H1 (cell line): ENCODE measurements around the gene GSAP. TPM values are rescaled to one million over a fixed set of nuclear protein-coding genes. Genes with fewer than 3 reads are reported as not detected.

Source experiments
- CTCF ChIA-PET: fragments of 300-600 bp; sonication (Branson Sonifier 250); formaldehyde crosslinking; loops from one replicate; lab custom pipeline; 2021; ENCODE audit not compliant: partially characterized antibody; lab: Charles Lee
- POLR2A ChIA-PET: fragments of 300-600 bp; sonication (Branson Sonifier 250); formaldehyde crosslinking; loops from one replicate; lab custom pipeline; 2021; ENCODE audit warnings: inconsistent platforms; ENCODE audit not compliant: partially characterized antibody; lab: Charles Lee
- DNase-seq, 2 experiments: peaks; one replicate each; pipeline versions ENCODE4 v3.0.0 to v3.0.0-alpha.2; 2010 to 2022; ENCODE audit warnings: low spot score in 2 of 2, low read depth in 1 of 2, mixed read lengths in 1 of 2
- FAIRE-seq: peaks from 2 replicates; lab custom pipeline; 2011; peaks lifted over from hg19 to GRCh38; lab: Jason Lieb, UNC
- H2AFZ ChIP-seq: 2 replicates; pipeline ENCODE4 v1.8.1; 2012; ENCODE audit warnings: low read length, inconsistent platforms
- H2AK5ac ChIP-seq: 2 replicates; pipeline ENCODE4 v1.6.1; 2013; ENCODE audit warnings: low read depth, low read length
- H2BK120ac ChIP-seq: replicated peaks from 2 replicates; pipeline ENCODE3; 2013; ENCODE audit warnings: low read depth, low read length, inconsistent platforms
- H2BK12ac ChIP-seq: 2 replicates; pipeline ENCODE4 v1.6.1; 2013; ENCODE audit warnings: low read depth, low read length
- H2BK15ac ChIP-seq: 2 replicates; pipeline ENCODE4 v1.6.1; 2013; ENCODE audit warnings: low read length
- H2BK20ac ChIP-seq: 2 replicates; pipeline ENCODE4 v1.6.1; 2013; ENCODE audit warnings: low read length
- H2BK5ac ChIP-seq: 2 replicates; pipeline ENCODE4 v1.6.1; 2013; ENCODE audit warnings: low read depth, low read length
- H3K14ac ChIP-seq: 2 replicates; pipeline ENCODE4 v1.6.1; 2013; ENCODE audit warnings: inconsistent platforms; ENCODE audit not compliant: insufficient read length
- H3K18ac ChIP-seq: 2 replicates; pipeline ENCODE4 v1.6.1; 2013; ENCODE audit warnings: low read length; ENCODE audit errors: extremely low read depth
- H3K23ac ChIP-seq: 2 replicates; pipeline ENCODE4 v1.6.1; 2013; ENCODE audit warnings: inconsistent platforms; ENCODE audit not compliant: insufficient read length
- H3K23me2 ChIP-seq: 2 replicates; pipeline ENCODE4 v1.6.1; 2013; ENCODE audit warnings: low read depth, low read length
- H3K27ac ChIP-seq: 2 replicates; pipeline ENCODE4 v1.6.1; 2011; ENCODE audit warnings: low read depth, low read length, inconsistent platforms
- H3K27me3 ChIP-seq, 4 experiments: replicated peaks in 1 of 4; 1 replicate in 1 of 4; 2 replicates in 3 of 4; pipeline versions ENCODE4 v1.6.1 to v1.8.1; 2011 to 2013; ENCODE audit warnings: low read length in 3 of 4, mild to moderate bottlenecking in 3 of 4, inconsistent platforms in 2 of 4, mixed read lengths in 2 of 4, moderate library complexity in 1 of 4; ENCODE audit not compliant: control insufficient read depth in 3 of 4, insufficient read depth in 3 of 4; ENCODE audit errors: extremely low read depth in 1 of 4
- H3K36me3 ChIP-seq, 4 experiments: 2 replicates each; pipeline versions ENCODE4 v1.6.1 to v1.8.1; 2011 to 2013; ENCODE audit warnings: mild to moderate bottlenecking in 4 of 4, low read length in 3 of 4, moderate library complexity in 2 of 4, control low read depth in 1 of 4, inconsistent platforms in 1 of 4; ENCODE audit not compliant: insufficient read depth in 4 of 4, control insufficient read depth in 2 of 4
- H3K4ac ChIP-seq: replicated peaks from 2 replicates; pipeline ENCODE3; 2013; ENCODE audit warnings: low read length, low read depth, mixed read lengths, inconsistent platforms; ENCODE audit not compliant: insufficient read length
- H3K4me1 ChIP-seq, 4 experiments: replicated peaks in 1 of 4; 1 replicate in 1 of 4; 2 replicates in 3 of 4; pipeline versions ENCODE4 v1.6.1 to v1.8.1; 2011 to 2013; ENCODE audit warnings: low read length in 3 of 4, inconsistent platforms in 2 of 4, mixed read lengths in 1 of 4; ENCODE audit not compliant: insufficient read depth in 4 of 4, control insufficient read depth in 3 of 4
- H3K4me2 ChIP-seq, 2 experiments: 2 replicates each; pipeline versions ENCODE4 v1.6.1 to v1.8.1; 2011 to 2013; ENCODE audit warnings: low read depth in 2 of 2, low read length in 2 of 2, control low read depth in 1 of 2, inconsistent platforms in 1 of 2, mild to moderate bottlenecking in 1 of 2; ENCODE audit not compliant: insufficient read depth in 1 of 2
- H3K4me3 ChIP-seq, 4 experiments: fragments of 200-600, 300-600 bp in 1 of 4; sonication (generic), shearing (Covaris generic), sonication (Bioruptor Twin) in 1 of 4; 2 replicates each; pipeline versions ENCODE4 v1.5.1 to v1.8.1; 2011 to 2016; ENCODE audit warnings: low read length in 4 of 4, low read depth in 3 of 4, control low read depth in 2 of 4, inconsistent platforms in 2 of 4, mild to moderate bottlenecking in 2 of 4, mixed read lengths in 1 of 4, moderate library complexity in 1 of 4; ENCODE audit not compliant: insufficient read depth in 2 of 4; ENCODE audit errors: extremely low read depth in 1 of 4
- H3K56ac ChIP-seq: replicated peaks from 2 replicates; pipeline ENCODE3; 2013; ENCODE audit warnings: low read depth, mild to moderate bottlenecking, mixed read lengths, low read length, inconsistent platforms; ENCODE audit not compliant: insufficient read length
- H3K79me1 ChIP-seq: 2 replicates; pipeline ENCODE4 v1.6.1; 2013; ENCODE audit warnings: low read depth, low read length, control low read depth
- H3K79me2 ChIP-seq, 2 experiments: 2 replicates each; pipeline versions ENCODE4 v1.6.1 to v1.8.1; 2012 to 2013; ENCODE audit warnings: low read length in 2 of 2, mild to moderate bottlenecking in 2 of 2, inconsistent platforms in 1 of 2; ENCODE audit not compliant: insufficient read depth in 2 of 2, control insufficient read depth in 1 of 2
- H3K9ac ChIP-seq, 4 experiments: replicated peaks in 1 of 4; 1 replicate in 1 of 4; 2 replicates in 3 of 4; pipeline versions ENCODE4 v1.6.1 to v1.8.1; 2011 to 2013; ENCODE audit warnings: low read depth in 3 of 4, low read length in 3 of 4, control low read depth in 2 of 4, mild to moderate bottlenecking in 2 of 4, moderate library complexity in 2 of 4, inconsistent platforms in 1 of 4; ENCODE audit errors: extremely low read depth in 1 of 4
- H3K9me3 ChIP-seq, 2 experiments: 2 replicates each; pipeline versions ENCODE4 v1.6.1 to v1.8.1; 2012 to 2013; ENCODE audit warnings: mild to moderate bottlenecking in 2 of 2, moderate library complexity in 2 of 2, control low read depth in 1 of 2, inconsistent platforms in 1 of 2, low read depth in 1 of 2, low read length in 1 of 2, mixed read lengths in 1 of 2; ENCODE audit not compliant: insufficient read depth in 2 of 2
- H4K20me1 ChIP-seq, 2 experiments: replicated peaks in 1 of 2; 2 replicates each; pipeline versions ENCODE3 to v1.8.1; 2011 to 2013; ENCODE audit warnings: inconsistent platforms in 2 of 2, low read length in 2 of 2, mild to moderate bottlenecking in 1 of 2; ENCODE audit not compliant: insufficient read depth in 2 of 2, control insufficient read depth in 1 of 2
- H4K5ac ChIP-seq: 2 replicates; pipeline ENCODE4 v1.6.1; 2013; ENCODE audit warnings: low read length, low read depth, mixed read lengths, inconsistent platforms; ENCODE audit not compliant: insufficient read length
- H4K8ac ChIP-seq: 2 replicates; pipeline ENCODE4 v1.8.0; 2013; ENCODE audit warnings: mild to moderate bottlenecking, moderate library complexity, low read length, inconsistent platforms; ENCODE audit not compliant: insufficient read depth; ENCODE audit errors: extremely low read depth
- H4K91ac ChIP-seq: replicated peaks from 2 replicates; pipeline ENCODE3; 2013; ENCODE audit warnings: low read length, mixed read lengths, inconsistent platforms; ENCODE audit not compliant: insufficient read length
- CTBP2 ChIP-seq: IDR thresholded peaks from 2 replicates; pipeline ENCODE4 v1.7.0; 2011; ENCODE audit warnings: borderline replicate concordance, mild to moderate bottlenecking, moderate library complexity, mixed read lengths, low read length; ENCODE audit not compliant: insufficient read depth, insufficient read length
- FOSL1 ChIP-seq: IDR thresholded peaks from 2 replicates; pipeline ENCODE4 v1.6.1; 2011; ENCODE audit warnings: mild to moderate bottlenecking, low read depth, low read length, moderate library complexity; ENCODE audit not compliant: insufficient read depth
- RFX5 ChIP-seq: IDR thresholded peaks from 2 replicates; pipeline ENCODE4 v1.6.1; 2011; ENCODE audit warnings: low read depth, low read length, improper control_type of control experiment, borderline replicate concordance
- WGBS, 2 experiments: shearing (Covaris generic) in 1 of 2; methylation state at CpG; one replicate each; pipeline versions ENCODE4 v1.1.6 to v1.1.7; 2013 to 2015; ENCODE audit warnings: low lambda C conversion rate in 2 of 2, mixed read lengths in 2 of 2, inconsistent platforms in 1 of 2, low coverage in 1 of 2, missing lambda C conversion rate in 1 of 2; ENCODE audit not compliant: insufficient replicate concordance in 2 of 2, insufficient coverage in 1 of 2, insufficient read length in 1 of 2; ENCODE audit errors: extremely low coverage in 1 of 2, missing lambda C conversion rate in 1 of 2; 5-methylcytosine and 5-hydroxymethylcytosine counted together
- polyA plus RNA-seq, 7 experiments: library from polyadenylated mRNA; depleted of rRNA in 3 of 7; stranded (reverse) in 5 of 7; unstranded in 2 of 7; fragments of >200 nt in 5 of 7; fragments of 200-250 nt in 2 of 7; gene quantifications; 1 replicate in 5 of 7; 2 replicates in 1 of 7; 4 replicates in 1 of 7; pipeline versions ENCODE4 v1.2.1 to v1.2.3, GENCODE V29; 2011 to 2013; ENCODE audit warnings: missing spikeins in 2 of 7, mixed read lengths in 2 of 7
- total RNA-seq: library from RNA; stranded (reverse); fragmentation: NEBNext Ultra II Directional; extraction: Animal tissue kit (Norgen Biotek cat#: 25700); gene quantifications from 2 replicates; pipeline ENCODE4 v1.2.1, GENCODE V29; 2021
- TF ChIP-seq, protein P1 (sequence below): IDR thresholded peaks from 2 replicates; pipeline ENCODE4 v1.6.1; 2012; ENCODE audit warnings: inconsistent platforms

The GSAP gene
- total and polyA plus RNA-seq, 2 of the 8 experiments (the other 6 are each of a cell fraction or from before 2014, with no cell fraction given) = 0.93 to 2.1 TPM

- Histone ChIP-seq H4K20me1 (no peaks in the 10 kb centered on the region), H2BK15ac (no peak overlapping the region), H3K9me3 (no peaks in the 10 kb centered on the region), H3K23me2 (no peaks in the 10 kb centered on the region), H3K56ac (no peak overlapping the region), H4K91ac (no peak overlapping the region), H3K9ac (no peak overlapping the region), H2BK120ac (no peak overlapping the region), H3K14ac (no peak overlapping the region), H4K5ac (no peak overlapping the region), H2BK12ac (no peak overlapping the region), H3K4me3 (no peak overlapping the region), H3K36me3 (no peaks in the 10 kb centered on the region), H3K27me3 (no peaks in the 10 kb centered on the region), H3K18ac (no peak overlapping the region), H2AFZ (no peak overlapping the region), H3K79me1 (no peaks in the 10 kb centered on the region), H2BK20ac (no peak overlapping the region), H3K27ac (no peak overlapping the region), H3K4ac (no peak overlapping the region), H2BK5ac (no peak overlapping the region), H3K23ac (no peak overlapping the region), H2AK5ac (no peak overlapping the region), H3K4me1 (peaks cover 0 to 8% (median 2%) of the 10 kb centered on the region in 4 experiments; a peak in 5 of 7 replicates), H4K8ac (no peak overlapping the region), H3K79me2 (no peaks in the 10 kb centered on the region), H3K4me2 (no peak overlapping the region)
- POLR2A ChIA-PET = no interaction called here
- TF ChIP-seq, protein P1, sequence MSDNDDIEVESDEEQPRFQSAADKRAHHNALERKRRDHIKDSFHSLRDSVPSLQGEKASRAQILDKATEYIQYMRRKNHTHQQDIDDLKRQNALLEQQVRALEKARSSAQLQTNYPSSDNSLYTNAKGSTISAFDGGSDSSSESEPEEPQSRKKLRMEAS = no peak
- TF ChIP-seq RFX5 (no peak), CTBP2 (no peak), FOSL1 (no peak)
- CTCF ChIA-PET = interaction anchor here (0.6 kb wide), 1 partner anchor 62 kb away, joined by 3 read pairs; no protein-coding TSS in a partner anchor
- FAIRE-seq (no peak), DNase-seq (no peak)
- 90% methylated on average over 4 of the region's 4 CpGs; no CpG with 5 or more reads in 1 of the 2 experiments for WGBS, 2 experiments
Measured at GRCh38 chr7:77352665-77353406, 63.3 kb downstream of the GSAP start.
